ENCODE data around the gene FRG2.
"Not testable (repeated sequence)": the region's sequence is repeated elsewhere in the genome, so short reads cannot be mapped to it uniquely, and the experiment has no call there.

Gene FRG2

GRCh38 chr4:190016369-190017289 is 10.4 kb downstream of the FRG2 start:
- DNase-seq (ENCODE audit: low read depth in 2 of 2) = no peak

GRCh38 chr4:190015538-190016368 is 11.3 kb downstream of the FRG2 start:
- DNase-seq (ENCODE audit: low read depth in 2 of 2) = no peak

GRCh38 chr4:190014771-190015537 is 12.1 kb downstream of the FRG2 start:
- DNase-seq (ENCODE audit: low read depth in 2 of 2) = no peak

- DNase-seq (ENCODE audit: low read depth in 2 of 2) = not testable (repeated sequence)
Measured at GRCh38 chr4:189989941-189990340, 37.1 kb downstream of the FRG2 start.

DNA sequence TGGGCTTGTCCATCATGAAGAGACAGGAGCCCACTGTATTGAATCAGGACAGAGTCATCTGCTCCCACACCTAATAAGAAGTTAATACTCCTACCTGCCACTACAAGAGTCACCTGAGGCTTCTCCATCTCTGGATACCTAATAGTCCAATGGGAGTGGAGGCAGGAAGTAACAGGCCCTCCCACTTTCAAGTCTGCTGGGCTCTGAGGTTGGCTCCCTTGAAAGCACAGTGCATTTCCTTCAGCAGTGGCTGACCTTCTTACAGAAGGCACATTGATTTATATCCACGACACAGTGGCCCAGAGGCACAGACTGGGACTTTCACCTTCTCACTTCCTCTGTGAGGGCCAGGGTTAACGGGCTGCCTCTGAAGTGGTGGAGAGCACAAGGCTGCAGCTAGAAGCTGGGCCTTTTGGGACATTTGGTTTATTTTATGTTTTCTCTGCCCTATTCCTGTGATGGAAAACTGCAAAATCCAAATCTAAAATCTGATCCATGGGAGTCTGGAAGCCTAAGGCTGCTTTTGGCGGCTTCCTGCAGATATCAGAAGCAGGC is 38.1 kb downstream of the FRG2 start:
- DNase-seq (ENCODE audit: low read depth in 2 of 2) = no peak

DNA sequence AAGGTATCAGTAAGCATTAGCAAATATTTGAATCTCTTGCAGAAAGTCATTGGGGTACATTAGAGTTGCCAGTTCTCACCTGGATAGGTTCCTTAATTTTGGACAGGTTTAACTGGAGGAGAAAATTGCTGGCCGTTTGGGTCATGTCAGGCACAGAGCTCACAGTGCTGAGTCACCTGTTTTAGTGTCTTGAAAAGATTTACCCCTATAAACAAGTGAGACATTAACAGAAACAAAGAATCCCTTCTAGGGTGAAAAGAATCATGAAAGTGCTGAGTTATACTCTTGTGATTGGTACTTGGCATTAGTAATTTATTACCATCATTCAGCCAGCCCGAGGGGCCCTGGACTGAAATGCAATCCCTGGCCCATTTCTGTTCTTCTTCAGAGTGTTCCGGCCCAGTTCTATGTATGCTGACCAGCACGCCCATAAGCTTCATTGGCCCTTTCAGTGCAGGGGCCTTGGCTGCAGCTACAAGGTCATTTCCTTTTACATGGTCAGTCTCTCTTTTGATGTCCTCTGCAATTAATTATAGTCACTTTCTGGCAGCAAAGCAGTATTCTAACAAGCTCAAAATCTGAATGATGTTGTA is 41.3 kb downstream of the FRG2 start:
- not testable (repeated sequence) for DNase-seq (ENCODE audit: low read depth in 2 of 2)

GRCh38 chr4:189984661-189985060 is 42.4 kb downstream of the FRG2 start:
- DNase-seq (ENCODE audit: low read depth in 2 of 2) = not testable (repeated sequence)

GRCh38 chr4:189983916-189984526 is 43.0 kb downstream of the FRG2 start:
- not testable (repeated sequence) for DNase-seq (ENCODE audit: low read depth in 2 of 2)

DNA sequence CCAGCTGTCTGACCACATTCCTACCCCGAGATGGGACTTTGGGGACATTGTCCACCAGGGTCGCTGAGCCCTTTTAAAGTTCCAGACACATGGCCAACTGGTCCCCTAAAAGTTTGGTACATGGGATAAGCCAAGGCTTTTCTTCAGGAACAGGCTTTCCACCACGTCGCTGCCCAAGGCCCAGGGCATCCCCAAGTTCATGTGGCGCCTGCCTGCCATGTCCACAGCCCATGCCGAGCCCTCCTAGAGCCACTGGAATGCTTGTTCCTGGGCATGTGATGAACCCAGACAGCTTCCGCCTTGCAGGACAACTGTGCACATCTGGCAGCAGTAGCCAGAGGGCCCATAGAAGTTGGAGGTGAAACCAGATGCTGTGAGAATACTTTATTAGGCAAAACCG is 45.1 kb downstream of the FRG2 start:
- DNase-seq (ENCODE audit: low read depth in 2 of 2) = no peak

GRCh38 chr4:189980292-189980691 is 46.8 kb downstream of the FRG2 start:
- DNase-seq (ENCODE audit: low read depth in 2 of 2) = not testable (repeated sequence)

DNA sequence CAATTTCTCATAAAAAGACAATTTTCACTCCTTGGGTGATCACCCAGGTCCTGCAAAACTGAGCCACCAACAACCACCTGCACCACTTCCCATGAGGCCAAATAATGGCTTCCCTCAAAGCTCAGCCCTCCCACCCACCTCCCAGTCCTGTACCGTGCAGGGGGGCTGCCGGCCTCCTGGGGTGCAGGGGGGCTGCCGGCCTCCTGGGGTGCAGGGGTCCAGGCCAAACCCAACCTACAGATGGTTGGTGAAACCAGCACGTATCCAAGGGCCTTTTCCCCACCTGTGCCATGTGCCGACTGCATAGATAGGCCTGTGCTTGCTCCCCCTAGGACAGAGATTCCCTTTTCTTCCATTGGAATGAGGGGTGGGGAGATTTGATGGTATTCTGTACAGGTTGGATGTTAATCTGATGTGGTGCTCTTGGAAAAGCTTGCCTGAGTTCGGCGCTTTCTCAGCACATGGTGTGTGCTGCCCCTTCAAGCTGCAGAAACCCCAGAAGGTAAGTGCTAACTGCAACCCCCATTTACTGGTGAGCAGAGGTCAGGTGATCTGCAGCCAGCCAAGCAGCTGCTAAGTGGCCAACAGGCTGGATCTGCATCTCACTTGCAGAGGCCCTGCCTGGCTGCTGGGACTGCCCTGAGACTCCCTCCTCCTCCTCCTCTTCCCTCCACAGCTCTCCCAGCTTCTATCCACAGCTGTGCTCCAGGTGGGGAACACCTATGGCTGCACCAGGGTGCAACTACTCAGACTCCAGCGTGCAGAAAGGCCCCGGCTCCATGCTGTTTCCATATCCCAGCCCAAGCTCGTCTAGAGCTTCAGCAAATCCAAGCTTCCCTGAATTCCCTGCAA is 47.6 kb downstream of the FRG2 start:
- DNase-seq (ENCODE audit: low read depth in 2 of 2) = no peak
